KMS-11 (cell line): ENCODE results near the gene PHRF1.
"Not testable (repeated sequence)": the region's sequence is repeated elsewhere in the genome, so short reads cannot be mapped to it uniquely, and the experiment has no call there.

Experiments
- H2AFZ ChIP-seq: fragments of 200-600 bp; sonication (generic); 2 replicates; pipeline ENCODE4 v1.6.1; 2016; ENCODE audit warnings: antibody characterized with exemption, mixed run types, low read depth
- H3K27ac ChIP-seq: fragments of 200-600 bp; sonication (generic); 2 replicates; pipeline ENCODE4 v1.6.1; 2016; ENCODE audit warnings: mild to moderate bottlenecking, mixed run types
- H3K27me3 ChIP-seq: fragments of 200-600 bp; sonication (generic); 2 replicates; pipeline ENCODE4 v1.6.1; 2017; ENCODE audit warnings: mild to moderate bottlenecking, low read depth, mixed run types, moderate library complexity; ENCODE audit not compliant: insufficient read depth
- H3K36me3 ChIP-seq: fragments of 200-600 bp; sonication (generic); 2 replicates; pipeline ENCODE4 v1.6.1; 2017; ENCODE audit warnings: mild to moderate bottlenecking, mixed run types; ENCODE audit not compliant: insufficient read depth
- H3K4me1 ChIP-seq: fragments of 200-600 bp; sonication (generic); 2 replicates; pipeline ENCODE4 v1.6.1; 2016; ENCODE audit warnings: mild to moderate bottlenecking, low read depth, mixed run types; ENCODE audit not compliant: poor library complexity, severe bottlenecking
- H3K4me2 ChIP-seq: fragments of 200-600 bp; sonication (generic); 2 replicates; pipeline ENCODE4 v1.7.0; 2016; ENCODE audit warnings: mild to moderate bottlenecking, mixed run types
- H3K4me3 ChIP-seq: fragments of 200-600 bp; sonication (generic); IDR thresholded peaks from 2 replicates; pipeline ENCODE4 v1.6.1; 2017; ENCODE audit warnings: low read depth, low read length, mixed read lengths; ENCODE audit not compliant: insufficient read depth
- H3K79me2 ChIP-seq: fragments of 200-600 bp; sonication (generic); 2 replicates; pipeline ENCODE4 v1.6.1; 2016; ENCODE audit warnings: low read depth, mixed run types; ENCODE audit not compliant: insufficient read depth
- H3K9ac ChIP-seq: fragments of 200-600 bp; sonication (generic); 2 replicates; pipeline ENCODE4 v1.6.1; 2016; ENCODE audit warnings: mild to moderate bottlenecking, mixed run types
- H4K20me1 ChIP-seq: fragments of 200-600 bp; sonication (generic); 2 replicates; pipeline ENCODE4 v1.6.1; 2016; ENCODE audit warnings: mild to moderate bottlenecking, mixed run types; ENCODE audit not compliant: insufficient read depth
- CTCF ChIP-seq: fragments of 200-600 bp; sonication (generic); conservative IDR thresholded peaks from 2 replicates; pipeline ENCODE4 v1.6.1; 2017; ENCODE audit warnings: low read depth, mild to moderate bottlenecking, antibody characterized with exemption, low read length, moderate library complexity, mixed read lengths

PHRF1 gene

GRCh38 chr11:646214-646613 lies 69.9 kb downstream of the PHRF1 start:
- H3K27ac ChIP-seq = peak overlapping the region; percentile 83
- no peak for TF ChIP-seq CTCF
- no peaks in the 10 kb centered on the region for H3K79me2 ChIP-seq
- no peak overlapping the region for H2AFZ ChIP-seq
- no peaks in the 10 kb centered on the region for H4K20me1 ChIP-seq
- H3K4me3 ChIP-seq = no peak overlapping the region
- H3K36me3 ChIP-seq = no peaks in the 10 kb centered on the region
- no peaks in the 10 kb centered on the region for H3K27me3 ChIP-seq
- H3K4me2 ChIP-seq = peak overlapping the region; percentile 58; the same call in 1 of the 2 replicates
- H3K4me1 ChIP-seq = peaks cover 49% of the 10 kb centered on the region
- 0 out of 2 replicates have a peak overlapping the region, but pooled peaks have one; percentile 4 for H3K9ac ChIP-seq

- not testable (repeated sequence) for H2AFZ ChIP-seq, H3K9ac ChIP-seq, H4K20me1 ChIP-seq, H3K4me3 ChIP-seq, H3K27me3 ChIP-seq, H3K4me2 ChIP-seq, H3K36me3 ChIP-seq, H3K79me2 ChIP-seq
- peaks cover 49% of the 10 kb centered on the region for H3K4me1 ChIP-seq
- H3K27ac ChIP-seq = peak overlapping the region; percentile 83; the same call in 1 of the 2 replicates
These were observed 71.4 kb downstream of the PHRF1 start for GRCh38 chr11:647672-648158.

- TF ChIP-seq CTCF = no peak
- H3K9ac ChIP-seq = no peak overlapping the region
- no peaks in the 10 kb centered on the region for H4K20me1 ChIP-seq
- no peak overlapping the region for H3K4me2 ChIP-seq
- no peaks in the 10 kb centered on the region for H3K27me3 ChIP-seq
- no peaks in the 10 kb centered on the region for H3K79me2 ChIP-seq
- H3K36me3 ChIP-seq = no peaks in the 10 kb centered on the region
- H3K27ac ChIP-seq = no peak overlapping the region
- no peak overlapping the region for H2AFZ ChIP-seq
- H3K4me1 ChIP-seq = peaks cover 22% of the 10 kb centered on the region
- no peak overlapping the region for H3K4me3 ChIP-seq
These were observed 74.2 kb downstream of the PHRF1 start for GRCh38 chr11:650482-650881.

- H3K9ac ChIP-seq, H4K20me1 ChIP-seq, H3K4me3 ChIP-seq, H3K4me2 ChIP-seq, H3K27me3 ChIP-seq, H2AFZ ChIP-seq, H3K27ac ChIP-seq, H3K79me2 ChIP-seq, H3K36me3 ChIP-seq, H3K4me1 ChIP-seq: not testable (repeated sequence)
These were observed 76.9 kb downstream of the PHRF1 start for GRCh38 chr11:653136-653535.

- H3K4me1 ChIP-seq = no peaks in the 10 kb centered on the region
- no peak for TF ChIP-seq CTCF
- H3K4me2 ChIP-seq = no peak overlapping the region
- no peak overlapping the region for H3K27ac ChIP-seq
- no peak overlapping the region for H2AFZ ChIP-seq
- no peaks in the 10 kb centered on the region for H3K27me3 ChIP-seq
- no peaks in the 10 kb centered on the region for H3K36me3 ChIP-seq
- no peak overlapping the region for H3K9ac ChIP-seq
- H3K4me3 ChIP-seq = no peak overlapping the region
- no peaks in the 10 kb centered on the region for H4K20me1 ChIP-seq
- H3K79me2 ChIP-seq = no peaks in the 10 kb centered on the region
These were observed 77.6 kb downstream of the PHRF1 start for GRCh38 chr11:653837-654236.

GRCh38 chr11:654444-654843 lies 78.2 kb downstream of the PHRF1 start:
- not testable (repeated sequence) for H3K27me3 ChIP-seq, H3K79me2 ChIP-seq, H3K4me3 ChIP-seq, H4K20me1 ChIP-seq, H3K4me2 ChIP-seq, H3K4me1 ChIP-seq, H3K9ac ChIP-seq, H3K36me3 ChIP-seq, H3K27ac ChIP-seq, H2AFZ ChIP-seq
